Stomach (tissue), 9 donors: ENCODE measurements around the gene TRMU. TPM values are rescaled to one million over a fixed set of nuclear protein-coding genes. Genes with fewer than 3 reads are reported as not detected.

ENCODE experiments used
- DNase-seq, 2 donors: peaks; one replicate each; pipeline versions ENCODE4 v3.0.0 to v3.0.0-alpha.2; 2013 to 2019
- H3K27ac ChIP-seq, 5 donors: fragments of 200-600 bp in 4 of 5; sonication (generic) in 4 of 5; one replicate each; pipeline ENCODE4 v1.5.1; 2013 to 2019; ENCODE audit warnings: mild to moderate bottlenecking in 1 of 5, moderate library complexity in 1 of 5
- H3K27me3 ChIP-seq, 3 donors: fragments of 200-600 bp; sonication (generic); one replicate each; pipeline ENCODE4 v1.5.1; 2017 to 2019; ENCODE audit warnings: mixed run types in 1 of 3
- H3K36me3 ChIP-seq, 4 donors: fragments of 200-600 bp; sonication (generic); 1 replicate in 3 of 4; 2 replicates in 1 of 4; pipeline ENCODE4 v1.5.1; 2016 to 2019
- H3K4me1 ChIP-seq, 4 donors: fragments of 200-600 bp; sonication (generic); one replicate each; pipeline ENCODE4 v1.5.1; 2016 to 2019
- H3K4me3 ChIP-seq, 4 donors: fragments of 200-600 bp; sonication (generic) in 3 of 4; one replicate each; pipeline ENCODE4 v1.5.1; 2016 to 2019; ENCODE audit warnings: mild to moderate bottlenecking in 1 of 4
- H3K9me3 ChIP-seq, 4 donors: fragments of 200-600 bp; sonication (generic); one replicate each; pipeline ENCODE4 v1.5.1; 2016 to 2019
- EP300 ChIP-seq: sonication (generic); formaldehyde crosslinking; IDR thresholded peaks from one replicate; pipeline ENCODE4 v1.6.1; 2017; ENCODE audit warnings: antibody characterized with exemption
- POLR2A ChIP-seq, 4 donors: fragments of 450-650 bp; IDR thresholded peaks; one replicate each; pipeline ENCODE4 v1.6.1; 2016; ENCODE audit warnings: antibody characterized with exemption in 4 of 4, control low read depth in 2 of 4, mild to moderate bottlenecking in 1 of 4, moderate library complexity in 1 of 4
- POLR2AphosphoS5 ChIP-seq, 3 donors: sonication (generic); formaldehyde crosslinking; IDR thresholded peaks; one replicate each; pipeline ENCODE4 v1.6.1; 2016; ENCODE audit warnings: antibody characterized with exemption in 3 of 3
- WGBS, 5 donors: extraction: QIAGEN DNeasy Blood & Tissue Kit in 3 of 5; methylation state at CpG; one replicate each; pipeline versions ENCODE4 v1.1.5 to v1.1.7; 2013 to 2018; 5-methylcytosine and 5-hydroxymethylcytosine counted together
- intact Hi-C: fragments of 100-400 bp; cut with DNase I; formaldehyde crosslinking; loops from one replicate; pipeline ENCODE4 v1.15.1; 2023; ENCODE audit warnings: low total_unique reads
- polyA plus RNA-seq, 3 donors: library from polyadenylated mRNA; stranded (reverse); fragments of 200-250 nt; gene quantifications; one replicate each; pipeline ENCODE4 v1.2.3, GENCODE V29; 2013
- total RNA-seq, 5 donors: library from RNA; depleted of rRNA; stranded (reverse); fragments of >200 nt; gene quantifications; one replicate each; pipeline versions ENCODE4 v1.1.0 to v1.2.3, GENCODE V29; 2014 to 2016
- TF ChIP-seq, protein P1 (sequence below), 7 experiments: fragments of 450-650 bp in 4 of 7; fragments of 200-600 bp in 3 of 7; sonication (generic) in 3 of 7; IDR thresholded peaks; one replicate each; pipeline ENCODE4 v1.5.1; 2016 to 2019; ENCODE audit warnings: antibody characterized with exemption in 7 of 7, control low read depth in 2 of 7, mild to moderate bottlenecking in 1 of 7
- donor health status: healthy with polysubstance abuse.
- donor health status: Bipolar disorder and iron deficiency.
- donor health status: healthy.

The TRMU gene
- total and polyA plus RNA-seq, 8 donors, result 23.8 to 114 (median 57.4) TPM

DNA sequence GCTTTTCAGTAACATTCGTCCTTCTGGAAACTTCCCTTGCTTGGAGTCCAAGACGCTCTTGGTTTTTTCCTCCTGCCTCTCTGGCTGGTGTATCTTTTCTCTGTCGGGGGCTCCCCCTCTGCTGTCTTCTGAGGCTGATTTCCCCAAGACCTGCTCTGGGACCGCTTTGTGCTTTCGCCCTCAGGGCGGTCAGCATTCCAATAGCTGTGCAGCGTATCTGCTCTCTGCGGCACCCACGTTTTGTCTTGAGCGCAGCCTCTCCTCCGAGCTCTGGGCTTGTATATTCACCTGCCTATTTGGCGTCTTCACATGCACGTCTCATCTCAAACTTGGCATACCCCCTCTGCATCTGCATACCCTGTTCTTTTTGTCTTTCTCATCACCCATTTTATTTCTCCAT is 36.4 kb upstream of the TRMU start:
- 94 to 98% (median 95%) methylated on average over 13 of the region's 13 CpGs for WGBS, 5 donors
- intact Hi-C loops, result no loop called here
- no peaks in the 10 kb centered on the region for H3K9me3 ChIP-seq
- no peak overlapping the region for H3K27ac ChIP-seq
- no peaks in the 10 kb centered on the region for H3K27me3 ChIP-seq
- H3K4me3 ChIP-seq, result no peak overlapping the region
- H3K4me1 ChIP-seq, result peaks cover 16 to 26% (median 22%) of the 10 kb centered on the region in 4 donors
- H3K36me3 ChIP-seq, result no peaks in the 10 kb centered on the region
- DNase-seq, result no peak
- TF ChIP-seq, protein P1, sequence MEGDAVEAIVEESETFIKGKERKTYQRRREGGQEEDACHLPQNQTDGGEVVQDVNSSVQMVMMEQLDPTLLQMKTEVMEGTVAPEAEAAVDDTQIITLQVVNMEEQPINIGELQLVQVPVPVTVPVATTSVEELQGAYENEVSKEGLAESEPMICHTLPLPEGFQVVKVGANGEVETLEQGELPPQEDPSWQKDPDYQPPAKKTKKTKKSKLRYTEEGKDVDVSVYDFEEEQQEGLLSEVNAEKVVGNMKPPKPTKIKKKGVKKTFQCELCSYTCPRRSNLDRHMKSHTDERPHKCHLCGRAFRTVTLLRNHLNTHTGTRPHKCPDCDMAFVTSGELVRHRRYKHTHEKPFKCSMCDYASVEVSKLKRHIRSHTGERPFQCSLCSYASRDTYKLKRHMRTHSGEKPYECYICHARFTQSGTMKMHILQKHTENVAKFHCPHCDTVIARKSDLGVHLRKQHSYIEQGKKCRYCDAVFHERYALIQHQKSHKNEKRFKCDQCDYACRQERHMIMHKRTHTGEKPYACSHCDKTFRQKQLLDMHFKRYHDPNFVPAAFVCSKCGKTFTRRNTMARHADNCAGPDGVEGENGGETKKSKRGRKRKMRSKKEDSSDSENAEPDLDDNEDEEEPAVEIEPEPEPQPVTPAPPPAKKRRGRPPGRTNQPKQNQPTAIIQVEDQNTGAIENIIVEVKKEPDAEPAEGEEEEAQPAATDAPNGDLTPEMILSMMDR (IDR thresholded peaks at IDR 0.05), result no peak
- TF ChIP-seq POLR2A (IDR thresholded peaks at IDR 0.05) (no peak), EP300 (no peak), POLR2AphosphoS5 (IDR thresholded peaks at IDR 0.05) (no peak)

DNA sequence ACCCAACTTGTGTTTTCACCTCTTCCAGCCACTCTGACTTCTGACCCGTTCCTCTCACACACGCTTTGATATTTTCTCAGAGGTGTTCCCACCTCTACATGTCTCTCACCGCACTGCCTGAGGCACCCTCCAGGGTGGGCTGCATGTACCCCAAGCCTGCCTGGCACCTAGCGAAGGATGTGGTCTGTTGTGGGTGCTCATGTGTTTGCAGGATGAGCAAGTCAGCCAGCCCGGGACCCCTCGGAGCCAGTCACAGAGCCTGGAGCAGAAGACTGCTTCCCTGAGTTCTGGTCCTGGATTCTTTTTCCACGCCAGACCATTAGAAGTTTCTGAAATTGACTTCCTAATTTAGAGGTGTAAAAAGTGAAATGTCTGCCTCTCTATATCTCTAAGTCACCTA is 35.0 kb upstream of the TRMU start:
- H3K27ac ChIP-seq, result no peak overlapping the region
- H3K27me3 ChIP-seq, result no peaks in the 10 kb centered on the region
- H3K4me1 ChIP-seq, result peaks cover 16 to 24% (median 19%) of the 10 kb centered on the region in 4 donors
- TF ChIP-seq POLR2AphosphoS5 (IDR thresholded peaks at IDR 0.05), result no peak
- TF ChIP-seq, protein P1 (IDR thresholded peaks at IDR 0.05), result no peak
- TF ChIP-seq POLR2A (IDR thresholded peaks at IDR 0.05), result no peak
- TF ChIP-seq EP300, result no peak
- intact Hi-C loops, result no loop called here
- no peak for DNase-seq
- WGBS, 5 donors, result 92 to 98% (median 97%) methylated on average over 7 of the region's 7 CpGs
- no peaks in the 10 kb centered on the region for H3K9me3 ChIP-seq
- no peaks in the 10 kb centered on the region for H3K36me3 ChIP-seq
- no peak overlapping the region for H3K4me3 ChIP-seq

DNA sequence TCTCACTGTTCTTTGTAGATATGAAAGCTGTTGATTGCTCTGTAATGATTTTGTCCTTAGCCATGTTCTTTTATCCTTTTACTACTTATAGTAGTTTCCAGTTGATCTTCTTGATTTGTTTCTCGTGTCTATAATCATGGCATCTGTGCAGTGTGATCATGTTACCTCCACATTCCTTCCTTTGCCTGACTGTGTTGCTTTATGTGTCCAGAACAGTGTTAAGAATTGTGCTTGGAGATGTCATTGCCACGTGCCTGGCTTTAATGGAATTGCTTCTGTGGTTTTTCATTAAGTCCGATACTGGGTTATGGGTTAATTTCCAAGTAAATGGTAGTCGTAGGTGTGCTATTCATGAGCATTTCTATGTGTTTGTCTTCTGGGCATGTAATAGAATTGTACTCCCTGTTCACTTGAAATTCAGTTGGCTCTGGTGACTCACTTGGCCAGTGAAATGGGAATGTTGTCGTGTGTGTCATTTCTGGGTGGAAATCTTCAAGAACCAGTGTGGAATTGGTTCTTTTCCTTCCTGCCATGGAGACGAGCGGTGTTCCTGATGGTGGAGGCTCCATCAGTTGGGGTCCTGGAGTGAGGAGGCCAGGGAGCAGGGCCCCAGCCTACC is 32.1 kb upstream of the TRMU start:
- no peak overlapping the region for H3K27ac ChIP-seq
- no peaks in the 10 kb centered on the region for H3K27me3 ChIP-seq
- no peak for TF ChIP-seq EP300
- no peak for TF ChIP-seq POLR2A (IDR thresholded peaks at IDR 0.05)
- TF ChIP-seq, protein P1 (IDR thresholded peaks at IDR 0.05), result no peak
- TF ChIP-seq POLR2AphosphoS5 (IDR thresholded peaks at IDR 0.05), result no peak
- H3K9me3 ChIP-seq, result no peaks in the 10 kb centered on the region
- H3K4me3 ChIP-seq, result no peak overlapping the region
- intact Hi-C loops, result no loop called here
- WGBS, 5 donors, result 86 to 95% (median 91%) methylated on average over 7 of the region's 7 CpGs
- H3K4me1 ChIP-seq, result no peaks in the 10 kb centered on the region
- peaks cover 0 to under 1% (median 0%) of the 10 kb centered on the region in 4 donors for H3K36me3 ChIP-seq
- DNase-seq, result no peak

DNA sequence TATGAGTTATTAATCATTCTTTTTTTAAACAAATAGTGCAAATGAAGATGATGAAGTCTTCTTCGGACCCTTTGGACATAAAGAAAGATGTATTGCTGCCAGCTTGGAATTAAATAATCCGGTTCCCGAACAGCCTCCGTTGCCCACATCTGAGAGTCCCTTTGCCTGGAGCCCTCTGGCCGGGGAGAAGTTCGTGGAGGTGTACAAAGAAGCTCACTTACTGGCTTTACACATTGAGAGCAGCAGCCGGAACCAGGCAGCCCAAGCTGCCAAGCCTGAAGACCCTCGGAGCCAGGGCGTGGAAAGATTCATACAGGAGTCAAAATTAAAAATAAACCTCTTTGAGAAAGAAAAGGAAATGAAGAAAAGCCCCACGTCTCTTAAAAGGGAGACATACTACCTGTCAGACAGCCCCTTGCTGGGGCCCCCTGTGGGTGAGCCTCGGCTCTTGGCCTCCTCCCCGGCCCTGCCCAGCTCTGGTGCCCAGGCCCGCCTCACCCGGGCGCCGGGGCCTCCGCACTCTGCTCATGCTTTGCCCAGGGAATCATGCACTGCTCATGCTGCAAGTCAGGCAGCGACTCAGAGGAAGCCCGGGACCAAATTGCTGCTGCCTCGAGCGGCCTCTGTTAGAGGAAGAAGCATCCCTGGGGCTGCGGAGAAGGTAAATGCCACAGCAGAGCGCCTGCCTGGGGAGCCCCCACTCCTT is 27.1 kb upstream of the TRMU start:
- Histone ChIP-seq H3K4me1 (no peaks in the 10 kb centered on the region), H3K9me3 (no peaks in the 10 kb centered on the region), H3K36me3 (peaks cover 0 to 17% (median 0%) of the 10 kb centered on the region in 4 donors), H3K4me3 (no peak overlapping the region), H3K27me3 (no peaks in the 10 kb centered on the region), H3K27ac (no peak overlapping the region)
- TF ChIP-seq, protein P1 (IDR thresholded peaks at IDR 0.05), result no peak
- TF ChIP-seq EP300, result no peak
- no peak for TF ChIP-seq POLR2AphosphoS5 (IDR thresholded peaks at IDR 0.05)
- TF ChIP-seq POLR2A (IDR thresholded peaks at IDR 0.05), result no peak
- intact Hi-C loops, result no loop called here
- no peak for DNase-seq
- WGBS, 5 donors, result 83 to 94% (median 92%) methylated on average over 17 to 23 of the region's 23 CpGs
